Raji (cell line): ENCODE data around the gene AUTS2.

Experiments
- POLR2A ChIP-seq: IDR thresholded peaks from 2 replicates; pipeline ENCODE4 v1.6.1; 2011; ENCODE audit warnings: low read depth, low read length, control low read depth; ENCODE audit not compliant: insufficient read depth

AUTS2 gene

DNA sequence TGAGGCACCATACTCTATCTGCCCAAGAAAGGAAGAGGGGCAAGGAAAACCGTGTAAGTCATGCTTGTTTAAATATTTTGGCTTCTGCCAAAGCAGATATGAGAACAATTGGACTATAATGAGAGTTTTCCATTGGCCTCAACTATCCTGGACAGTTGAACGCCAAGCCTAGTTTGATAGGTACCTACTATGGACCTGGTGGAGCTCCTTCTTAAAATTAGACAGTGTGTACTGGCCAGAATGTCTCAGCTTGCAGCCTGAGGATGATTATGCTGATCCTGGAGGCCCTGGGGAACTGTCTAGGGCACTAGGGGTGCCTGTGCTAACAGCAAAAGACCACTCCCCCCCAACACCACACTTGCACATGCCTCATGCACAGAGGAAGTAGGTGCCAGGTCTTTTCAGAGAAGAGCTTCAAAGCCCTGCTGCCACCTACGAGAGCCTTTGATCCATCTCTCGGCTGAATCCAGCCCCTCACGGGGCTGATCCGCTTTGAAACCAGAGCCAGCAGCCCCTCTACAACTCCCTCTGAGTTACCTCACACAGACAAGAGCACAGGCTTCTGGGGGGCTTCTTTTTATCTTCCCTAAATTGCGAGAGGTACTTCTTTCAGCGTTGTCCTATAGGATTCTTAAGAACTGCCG is 1059.8 kb downstream of the AUTS2 start:
- TF ChIP-seq POLR2A, result no peak

DNA sequence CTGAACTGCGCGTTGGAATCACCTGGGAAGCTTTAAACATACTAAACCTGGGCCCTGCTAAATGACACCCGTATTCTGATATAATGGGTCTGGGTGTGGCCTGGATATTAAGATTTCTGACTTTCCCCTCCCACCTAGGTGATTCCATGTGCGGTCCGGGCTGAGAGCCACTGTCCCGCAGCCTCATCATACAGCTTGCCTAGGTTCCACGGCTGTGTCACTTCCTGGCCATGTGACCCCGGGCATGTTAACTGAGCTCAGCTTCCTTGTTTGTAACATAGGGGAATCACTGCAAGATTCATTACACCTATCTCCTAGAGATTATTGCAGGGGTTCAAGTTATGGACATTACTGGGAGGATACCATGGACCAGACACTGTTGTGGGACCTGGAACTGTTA is 1061.0 kb downstream of the AUTS2 start:
- TF ChIP-seq POLR2A, result no peak

DNA sequence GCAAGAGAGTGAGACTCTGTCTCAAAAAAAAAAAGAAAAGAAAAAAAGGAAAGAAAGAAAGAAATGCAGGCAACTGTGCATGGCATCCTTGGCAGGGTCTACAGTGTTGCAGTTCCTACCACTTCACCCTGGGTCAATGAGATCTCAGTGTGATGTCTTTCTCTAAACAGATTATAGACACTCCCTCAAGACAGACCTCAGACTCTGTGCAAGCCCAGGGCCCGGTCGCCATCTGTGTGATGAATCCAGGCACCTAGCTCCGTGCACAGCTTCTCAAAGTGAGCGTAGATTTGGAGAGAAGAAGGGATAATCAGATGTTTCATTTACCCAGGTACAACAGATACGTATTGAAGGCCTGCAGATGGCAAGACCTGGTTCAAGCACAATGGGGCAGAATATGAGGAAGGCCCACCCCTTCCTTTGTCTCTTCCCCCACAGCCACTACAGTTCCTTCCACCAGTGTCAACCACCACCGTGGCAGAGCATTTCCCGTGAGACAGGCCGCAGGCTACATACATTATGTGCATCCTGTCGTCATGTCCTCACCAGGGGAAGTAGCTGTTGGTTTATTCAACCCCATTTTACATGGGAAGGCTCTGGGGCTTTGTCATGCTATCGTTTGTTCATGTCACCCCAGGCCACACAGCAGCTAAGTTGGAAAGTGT is 1062.0 kb downstream of the AUTS2 start:
- no peak for TF ChIP-seq POLR2A

DNA sequence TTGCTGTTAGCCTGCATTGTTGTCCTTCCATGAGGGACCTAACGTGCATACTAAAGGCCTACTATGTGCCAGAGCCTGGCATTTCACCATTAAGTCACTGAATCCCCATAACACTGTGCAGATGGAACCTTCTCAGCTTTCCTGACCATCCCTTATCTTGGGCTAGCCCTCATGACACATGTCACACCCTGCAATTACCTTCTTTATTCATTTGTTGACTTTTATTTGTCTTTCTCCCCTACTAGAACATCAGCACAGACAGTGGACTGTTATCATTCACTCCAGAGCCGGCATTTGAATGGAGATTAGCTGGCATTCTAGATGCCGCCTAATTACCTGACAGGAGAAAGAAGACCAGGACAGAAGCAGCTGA is 1062.5 kb downstream of the AUTS2 start:
- TF ChIP-seq POLR2A, result no peak

DNA sequence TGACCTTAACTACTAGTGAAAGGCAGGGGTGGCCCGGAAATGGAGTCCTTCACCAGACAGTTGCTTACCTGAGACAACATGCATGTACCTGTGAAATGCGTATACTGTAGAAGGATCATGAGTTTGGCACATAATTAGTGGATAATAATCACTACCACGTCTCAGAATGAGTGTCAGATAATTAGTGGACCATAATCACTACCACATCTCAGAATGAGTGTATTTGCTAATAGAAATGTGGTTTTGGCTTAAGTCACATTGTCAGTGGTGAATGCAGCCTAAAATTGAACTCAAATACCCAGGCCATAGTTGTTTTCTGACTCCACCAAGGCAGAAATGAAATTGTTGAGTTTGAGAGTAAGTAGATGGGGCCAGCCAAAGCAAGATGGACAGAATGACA is 1065.4 kb downstream of the AUTS2 start:
- no peak for TF ChIP-seq POLR2A

DNA sequence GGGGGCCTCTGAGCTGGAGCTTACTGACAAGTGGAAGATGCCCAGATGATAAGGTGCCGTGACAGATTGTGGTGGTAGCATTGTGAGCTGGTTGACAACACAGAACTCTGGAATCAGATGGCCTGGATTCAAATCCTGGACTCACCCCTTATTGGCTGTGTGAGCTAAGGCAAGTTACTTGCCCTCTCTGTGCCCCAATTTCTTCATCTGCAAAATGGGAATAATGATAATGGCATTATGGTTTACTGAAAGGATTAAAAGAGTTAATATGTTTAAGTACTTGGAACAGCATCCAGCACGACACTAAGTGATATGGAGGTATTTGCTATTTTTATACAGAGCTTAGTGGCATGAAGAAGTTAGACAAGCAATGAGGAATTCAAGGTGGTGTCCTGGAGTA is 1067.7 kb downstream of the AUTS2 start:
- TF ChIP-seq POLR2A, result no peak

DNA sequence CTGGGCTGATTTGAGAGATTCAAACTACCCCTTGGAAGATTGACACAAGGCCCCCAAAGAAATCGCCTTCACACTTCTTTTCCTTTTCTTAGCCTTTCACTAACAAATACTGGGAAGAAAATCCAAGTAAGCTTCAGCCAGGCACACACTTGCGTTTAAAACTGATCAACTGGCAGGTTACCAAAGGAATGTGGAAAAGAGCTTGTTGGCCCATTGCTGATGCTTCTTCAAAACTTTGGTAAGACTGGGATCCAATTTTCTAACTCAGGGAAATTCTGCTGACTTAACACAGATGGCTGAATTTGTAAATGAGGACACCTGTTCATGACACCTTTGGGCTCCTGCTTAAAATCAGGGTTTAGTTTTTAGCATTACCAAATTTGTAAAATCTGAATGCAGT is 1069.1 kb downstream of the AUTS2 start:
- TF ChIP-seq POLR2A, result no peak

DNA sequence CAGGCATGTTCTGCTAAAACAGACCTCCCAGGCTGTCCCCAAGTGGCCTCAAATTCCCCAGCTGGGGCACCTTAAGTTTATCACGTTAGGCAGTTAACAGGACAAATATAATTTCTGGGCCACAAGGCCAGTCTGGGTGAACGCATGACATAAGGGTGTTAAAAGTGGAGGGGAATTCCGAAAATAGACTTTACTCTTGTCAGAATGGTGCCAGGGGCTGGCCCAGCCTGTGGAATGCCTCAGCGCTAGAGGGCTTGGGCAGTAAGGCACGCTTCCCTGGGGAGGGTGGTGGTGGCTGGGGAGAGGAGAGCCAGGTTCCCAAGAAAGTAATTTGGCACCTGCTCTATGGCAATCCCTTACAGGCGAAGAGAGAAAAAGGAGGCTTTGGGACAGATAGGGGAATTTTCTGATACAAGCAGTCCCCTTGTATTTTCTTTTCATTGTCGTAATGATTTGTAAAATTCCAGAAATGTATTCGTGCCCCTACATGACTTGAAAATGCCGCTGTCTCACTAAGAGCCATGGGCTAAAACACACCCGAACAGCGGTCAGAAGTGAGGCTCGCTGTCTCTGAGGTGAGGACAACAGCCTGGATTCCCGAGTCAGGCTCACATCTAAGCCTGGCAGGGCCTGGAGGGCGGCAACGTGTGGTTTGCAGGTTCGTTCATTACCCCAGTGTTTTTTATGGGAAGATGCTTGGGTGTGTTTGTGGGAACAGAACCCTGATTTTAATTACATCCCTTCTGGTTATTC is 1070.5 kb downstream of the AUTS2 start:
- no peak for TF ChIP-seq POLR2A

DNA sequence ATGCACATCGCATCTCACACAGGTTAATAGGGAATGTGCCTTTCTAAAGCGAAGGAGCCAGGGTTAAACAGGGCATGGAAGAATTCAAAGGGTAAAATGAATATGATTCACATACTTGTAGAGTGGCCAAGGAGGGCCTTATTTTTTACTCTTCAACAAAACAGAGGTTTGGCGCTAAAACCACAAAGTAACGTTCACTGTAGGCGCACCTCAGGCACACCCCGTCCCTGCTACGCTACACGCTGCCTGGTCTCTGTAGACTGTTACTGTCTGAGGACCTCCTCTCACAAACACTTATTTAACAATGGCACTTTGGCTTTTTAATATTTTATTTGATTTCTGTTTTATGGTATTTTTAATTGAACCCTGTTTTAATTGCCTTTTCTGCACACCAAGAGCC is 1071.6 kb downstream of the AUTS2 start:
- no peak for TF ChIP-seq POLR2A

DNA sequence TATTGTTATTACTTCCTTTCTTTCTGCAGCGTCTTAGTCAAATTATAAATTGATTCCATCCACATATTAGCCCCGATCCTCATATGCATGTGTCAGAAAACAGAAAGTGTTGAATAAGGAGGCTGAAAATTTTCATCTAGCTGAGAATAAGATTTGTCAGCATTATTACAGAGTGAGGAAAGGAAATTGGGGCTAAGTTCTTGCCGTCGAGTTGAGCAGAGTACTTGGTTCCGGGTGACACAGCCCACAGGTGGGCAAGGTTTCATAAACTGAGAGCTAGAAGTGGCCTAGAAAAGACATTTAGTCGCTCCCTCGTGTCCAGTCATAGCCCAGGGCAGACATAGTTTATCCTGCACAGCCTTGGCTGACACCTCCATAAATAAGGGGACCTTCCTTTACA is 1072.0 kb downstream of the AUTS2 start:
- TF ChIP-seq POLR2A, result no peak

DNA sequence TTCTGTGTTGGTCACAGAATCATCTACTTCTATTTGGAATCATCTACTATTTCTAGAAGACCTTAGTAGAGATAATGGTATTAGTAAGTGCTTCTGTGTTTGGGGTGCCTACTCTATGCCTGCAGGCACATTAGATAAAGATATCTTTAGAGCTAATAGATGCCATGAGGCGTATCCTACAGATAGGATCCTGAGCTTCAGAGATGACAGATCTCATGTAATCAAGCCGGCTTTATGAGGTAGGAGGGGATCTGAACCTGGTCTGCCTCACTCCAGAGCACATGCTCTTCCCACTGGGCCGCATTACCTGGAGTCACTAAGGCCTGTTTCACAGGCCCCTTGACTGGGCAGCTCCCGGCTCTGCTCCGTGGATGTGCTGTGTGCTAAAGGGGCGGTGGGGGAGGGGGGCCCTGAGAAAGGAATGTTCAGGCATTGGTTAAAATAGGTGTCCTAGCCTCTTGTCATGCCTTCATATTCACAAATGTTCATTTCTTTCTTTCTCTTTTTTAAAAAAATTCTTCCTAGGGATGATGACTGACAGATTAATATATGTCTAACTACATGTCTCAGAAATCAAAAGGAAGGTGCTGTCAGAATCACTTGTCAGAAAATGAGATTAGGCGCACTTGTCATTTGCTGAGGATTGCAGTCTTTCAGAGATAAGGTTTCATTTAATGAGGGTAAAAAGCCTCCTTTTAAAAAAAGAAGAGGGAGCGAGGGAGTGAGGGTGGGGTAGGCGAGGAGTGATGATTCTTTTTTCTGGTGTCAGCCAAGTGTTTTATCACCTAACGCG is 1075.7 kb downstream of the AUTS2 start:
- TF ChIP-seq POLR2A, result no peak

DNA sequence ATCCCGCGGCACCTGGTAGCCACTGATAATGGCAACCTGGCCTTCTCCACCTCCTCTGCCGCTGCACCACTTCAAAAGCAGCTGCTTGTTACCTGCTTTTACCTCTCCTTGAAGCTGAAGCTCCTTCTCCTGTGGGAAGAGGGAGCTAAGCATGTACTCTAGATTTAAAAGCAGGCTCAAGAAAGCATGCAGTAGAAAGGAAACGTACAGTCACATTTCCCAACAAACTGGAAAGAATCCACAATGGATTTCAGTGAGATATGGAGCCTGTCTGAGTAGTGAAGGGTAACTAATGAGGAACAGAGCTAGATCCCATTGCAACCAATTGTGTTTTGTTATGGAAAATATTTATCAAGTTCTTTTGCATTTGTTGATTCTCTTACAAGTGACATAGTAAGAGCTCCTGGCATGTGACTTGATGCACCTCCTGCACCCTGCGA is 1076.3 kb downstream of the AUTS2 start:
- TF ChIP-seq POLR2A, result no peak

DNA sequence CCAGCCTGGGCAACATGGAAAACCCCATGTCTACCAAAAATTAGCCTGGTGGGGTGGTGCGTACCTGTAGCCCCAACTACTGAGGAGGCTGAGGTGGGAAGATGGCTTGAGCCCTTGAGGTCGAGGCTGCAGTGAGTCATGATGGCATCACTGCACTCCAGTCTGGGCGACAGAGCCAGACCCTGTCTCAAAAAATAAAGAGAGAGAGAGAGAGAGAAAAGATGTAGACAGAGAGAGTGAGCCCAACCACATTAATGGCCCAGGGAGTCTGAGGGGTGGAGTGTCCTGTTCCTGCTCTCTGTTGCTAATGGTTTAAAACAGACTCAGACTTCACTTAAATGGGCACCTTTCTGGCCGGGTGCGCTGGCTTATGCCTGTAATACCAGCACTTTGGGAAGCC is 1078.0 kb downstream of the AUTS2 start:
- no peak for TF ChIP-seq POLR2A

DNA sequence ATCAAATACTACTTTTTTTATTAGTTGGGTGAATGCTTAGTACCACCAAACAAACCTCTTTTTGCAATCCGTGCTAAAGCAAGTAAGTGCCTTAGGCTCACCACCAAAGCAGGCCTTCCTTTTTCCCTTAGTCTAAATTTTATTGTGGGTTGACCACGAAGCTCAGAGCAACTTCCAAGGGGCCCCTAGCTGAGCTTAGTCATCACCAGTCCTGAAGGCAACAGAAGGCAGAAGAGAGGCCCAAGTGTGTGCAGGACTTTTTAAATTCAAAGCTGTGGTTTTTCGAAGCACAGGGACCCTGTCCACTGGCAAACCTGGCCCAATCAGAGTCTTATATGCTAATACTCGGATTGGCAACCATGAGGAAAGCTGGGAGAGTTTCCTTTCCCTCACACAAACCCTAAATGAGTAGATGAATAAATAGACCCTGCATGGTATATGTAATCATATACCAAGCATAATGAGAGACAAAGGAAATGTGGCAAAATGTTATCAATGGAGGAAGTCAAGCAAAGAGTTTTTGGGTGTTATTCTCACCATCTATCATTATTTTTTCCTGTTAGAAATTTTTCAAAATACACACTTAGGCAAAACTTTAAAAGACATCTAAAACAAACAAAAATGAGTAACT is 1080.5 kb downstream of the AUTS2 start:
- TF ChIP-seq POLR2A, result no peak

DNA sequence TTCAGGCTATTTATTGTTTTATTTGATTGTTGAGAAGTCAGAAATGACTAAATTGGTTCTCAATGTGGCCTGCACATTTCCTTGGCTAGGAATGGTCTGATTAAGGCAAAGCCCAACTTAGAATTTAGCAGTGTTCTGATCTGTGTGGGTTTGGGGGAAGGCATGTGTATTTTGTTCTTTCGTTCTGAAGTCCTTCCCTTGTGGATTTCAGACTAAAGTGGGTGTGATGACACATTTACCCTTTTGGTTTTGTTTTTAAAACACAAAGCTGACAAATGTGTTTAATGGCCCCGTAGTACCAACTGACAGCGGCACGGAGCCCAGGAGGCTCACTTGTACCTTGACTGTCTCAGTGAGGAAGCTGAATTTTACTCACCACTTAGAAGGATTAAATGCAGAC is 1081.4 kb downstream of the AUTS2 start:
- TF ChIP-seq POLR2A, result no peak
